Endodermal cell (in vitro differentiated cells): ENCODE data around the gene ALCAM. TPM values are rescaled to one million over a fixed set of nuclear protein-coding genes. Genes with fewer than 3 reads are reported as not detected.

Experiments used
- DNase-seq: peaks from one replicate; pipeline ENCODE4 v3.0.0-alpha.2; 2017
- H3K27ac ChIP-seq: 2 replicates; pipeline ENCODE4 v1.5.1; 2013; ENCODE audit warnings: mild to moderate bottlenecking, low read depth, low read length, moderate library complexity
- H3K27me3 ChIP-seq: 2 replicates; pipeline ENCODE4 v1.6.1; 2013; ENCODE audit warnings: mild to moderate bottlenecking, low read length, moderate library complexity; ENCODE audit not compliant: insufficient read depth, control insufficient read depth, poor library complexity, severe bottlenecking
- H3K36me3 ChIP-seq: 2 replicates; pipeline ENCODE4 v1.7.0; 2013; ENCODE audit warnings: mild to moderate bottlenecking, low read length, moderate library complexity; ENCODE audit not compliant: control insufficient read depth, insufficient read depth
- H3K4me1 ChIP-seq: one replicate; pipeline ENCODE4 v1.7.0; 2013; ENCODE audit warnings: low read length; ENCODE audit not compliant: control insufficient read depth, insufficient read depth
- H3K4me3 ChIP-seq: 2 replicates; pipeline ENCODE4 v1.5.1; 2013; ENCODE audit warnings: mild to moderate bottlenecking, low read length, moderate library complexity
- H3K9ac ChIP-seq: 2 replicates; pipeline ENCODE4 v1.6.1; 2013; ENCODE audit warnings: mild to moderate bottlenecking, low read length, moderate library complexity; ENCODE audit not compliant: poor library complexity, severe bottlenecking; ENCODE audit errors: extremely low read depth
- H3K9me3 ChIP-seq: 2 replicates; pipeline ENCODE4 v1.6.1; 2013; ENCODE audit warnings: mild to moderate bottlenecking, low read length, moderate library complexity; ENCODE audit not compliant: control insufficient read depth
- H3K27ac Mint-ChIP-seq: 2 replicates; pipeline ENCODE4 v1.8.0; 2020; ENCODE audit warnings: mixed read lengths
- H3K27me3 Mint-ChIP-seq: 2 replicates; pipeline ENCODE4 v1.8.0; 2021; ENCODE audit warnings: mild to moderate bottlenecking, mixed read lengths; ENCODE audit not compliant: insufficient read depth
- H3K36me3 Mint-ChIP-seq: 2 replicates; pipeline ENCODE4 v1.8.0; 2020; ENCODE audit warnings: low read depth, mixed read lengths
- H3K4me1 Mint-ChIP-seq: 2 replicates; pipeline ENCODE4 v1.8.0; 2020; ENCODE audit warnings: mixed read lengths
- H3K4me3 Mint-ChIP-seq: 2 replicates; pipeline ENCODE4 v1.8.0; 2020; ENCODE audit warnings: mild to moderate bottlenecking, moderate library complexity, mixed read lengths
- H3K9me3 Mint-ChIP-seq: 2 replicates; pipeline ENCODE4 v1.8.0; 2020; ENCODE audit warnings: mild to moderate bottlenecking, mixed read lengths
- WGBS, 2 experiments: methylation state at CpG; one replicate each; pipeline versions ENCODE4 v1.1.5 to v1.1.7; 2013; ENCODE audit warnings: missing lambda C conversion rate in 2 of 2, mixed read lengths in 1 of 2; ENCODE audit not compliant: insufficient coverage in 1 of 2, insufficient read length in 1 of 2; 5-methylcytosine and 5-hydroxymethylcytosine counted together
- total RNA-seq, 2 donors: library from RNA; stranded (reverse); fragmentation: NEBNext Ultra II Directional in 1 of 2; extraction: Animal tissue kit (Norgen Biotek cat#: 25700) in 1 of 2; gene quantifications; 2 replicates in 1 of 2; 3 replicates in 1 of 2; pipeline ENCODE4 v1.2.1, GENCODE V29; 2021
- TF ChIP-seq, protein P1 (sequence below): fragments of 200-600 bp; sonication (generic); conservative IDR thresholded peaks from 2 replicates; pipeline ENCODE4 v1.5.0; 2021; ENCODE audit warnings: antibody characterized with exemption, mild to moderate bottlenecking

ALCAM gene
- total RNA-seq, 2 donors from 2014 or later, result 19.3 to 36.5 TPM

DNA sequence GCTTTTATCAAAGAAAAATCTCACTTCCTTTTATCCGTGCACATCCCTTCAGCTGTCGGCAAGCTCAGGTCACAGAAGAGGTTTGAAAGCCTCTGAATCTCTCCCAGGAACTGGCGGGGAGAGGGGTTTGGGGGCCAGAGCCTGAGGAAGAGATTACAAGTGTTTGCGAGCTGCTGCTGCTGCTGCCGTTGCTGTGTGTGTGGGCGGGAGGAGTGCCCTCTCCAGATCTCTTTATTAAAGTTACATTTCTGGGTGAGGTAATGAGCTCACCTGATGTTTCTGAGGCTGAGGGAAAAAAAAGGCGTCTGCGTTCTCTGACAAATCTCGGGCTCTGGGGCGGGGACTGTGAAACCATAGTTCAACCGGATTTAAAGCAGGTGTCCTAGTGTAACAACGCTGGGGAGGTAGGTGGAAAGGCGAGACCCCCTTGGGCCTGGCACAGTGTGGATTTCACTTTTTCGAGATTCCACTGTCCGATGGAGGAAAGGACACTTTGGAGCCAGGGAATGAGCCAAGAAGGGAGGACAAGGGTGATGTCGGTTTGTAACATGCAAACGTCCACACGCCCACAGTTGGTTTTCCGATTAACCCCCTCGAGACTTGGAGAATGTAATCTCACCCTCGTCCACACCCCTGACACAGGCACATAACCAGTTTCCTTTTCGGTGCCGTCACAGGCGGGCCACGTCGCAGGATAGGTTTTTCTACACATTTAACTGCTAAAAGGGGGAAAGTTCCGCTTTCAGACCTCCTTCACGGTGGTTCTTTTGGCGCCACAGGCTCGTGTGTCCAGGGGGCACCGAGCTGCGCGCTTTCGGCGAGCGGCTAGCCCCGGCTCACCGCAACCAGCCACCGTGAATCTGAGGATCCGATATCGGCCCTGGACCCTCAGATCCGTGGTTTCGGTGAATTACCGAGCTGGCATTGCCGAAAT is 2.1 kb downstream of the ALCAM start:
- Histone ChIP-seq H3K27ac (no peak overlapping the region), H3K9ac (peak overlapping the region; percentile 67), H3K4me3 (peak overlapping the region; percentile 91), H3K27me3 (peaks cover 12% of the 10 kb centered on the region), H3K9me3 (no peaks in the 10 kb centered on the region), H3K4me1 (no peaks in the 10 kb centered on the region), H3K36me3 (no peaks in the 10 kb centered on the region)
- Mint-ChIP-seq H3K4me1 (peaks cover 13% of the 10 kb centered on the region), H3K4me3 (peak overlapping the region; percentile 72), H3K27me3 (peaks cover 46% of the 10 kb centered on the region), H3K36me3 (no peaks in the 10 kb centered on the region), H3K27ac (peak overlapping the region; percentile 83), H3K9me3 (no peaks in the 10 kb centered on the region)
- TF ChIP-seq, protein P1, sequence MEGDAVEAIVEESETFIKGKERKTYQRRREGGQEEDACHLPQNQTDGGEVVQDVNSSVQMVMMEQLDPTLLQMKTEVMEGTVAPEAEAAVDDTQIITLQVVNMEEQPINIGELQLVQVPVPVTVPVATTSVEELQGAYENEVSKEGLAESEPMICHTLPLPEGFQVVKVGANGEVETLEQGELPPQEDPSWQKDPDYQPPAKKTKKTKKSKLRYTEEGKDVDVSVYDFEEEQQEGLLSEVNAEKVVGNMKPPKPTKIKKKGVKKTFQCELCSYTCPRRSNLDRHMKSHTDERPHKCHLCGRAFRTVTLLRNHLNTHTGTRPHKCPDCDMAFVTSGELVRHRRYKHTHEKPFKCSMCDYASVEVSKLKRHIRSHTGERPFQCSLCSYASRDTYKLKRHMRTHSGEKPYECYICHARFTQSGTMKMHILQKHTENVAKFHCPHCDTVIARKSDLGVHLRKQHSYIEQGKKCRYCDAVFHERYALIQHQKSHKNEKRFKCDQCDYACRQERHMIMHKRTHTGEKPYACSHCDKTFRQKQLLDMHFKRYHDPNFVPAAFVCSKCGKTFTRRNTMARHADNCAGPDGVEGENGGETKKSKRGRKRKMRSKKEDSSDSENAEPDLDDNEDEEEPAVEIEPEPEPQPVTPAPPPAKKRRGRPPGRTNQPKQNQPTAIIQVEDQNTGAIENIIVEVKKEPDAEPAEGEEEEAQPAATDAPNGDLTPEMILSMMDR, result no peak
- peak; percentile 73 for DNase-seq
- WGBS, 2 experiments, result 0 to 1% methylated on average over 19 to 45 of the region's 45 CpGs

DNA sequence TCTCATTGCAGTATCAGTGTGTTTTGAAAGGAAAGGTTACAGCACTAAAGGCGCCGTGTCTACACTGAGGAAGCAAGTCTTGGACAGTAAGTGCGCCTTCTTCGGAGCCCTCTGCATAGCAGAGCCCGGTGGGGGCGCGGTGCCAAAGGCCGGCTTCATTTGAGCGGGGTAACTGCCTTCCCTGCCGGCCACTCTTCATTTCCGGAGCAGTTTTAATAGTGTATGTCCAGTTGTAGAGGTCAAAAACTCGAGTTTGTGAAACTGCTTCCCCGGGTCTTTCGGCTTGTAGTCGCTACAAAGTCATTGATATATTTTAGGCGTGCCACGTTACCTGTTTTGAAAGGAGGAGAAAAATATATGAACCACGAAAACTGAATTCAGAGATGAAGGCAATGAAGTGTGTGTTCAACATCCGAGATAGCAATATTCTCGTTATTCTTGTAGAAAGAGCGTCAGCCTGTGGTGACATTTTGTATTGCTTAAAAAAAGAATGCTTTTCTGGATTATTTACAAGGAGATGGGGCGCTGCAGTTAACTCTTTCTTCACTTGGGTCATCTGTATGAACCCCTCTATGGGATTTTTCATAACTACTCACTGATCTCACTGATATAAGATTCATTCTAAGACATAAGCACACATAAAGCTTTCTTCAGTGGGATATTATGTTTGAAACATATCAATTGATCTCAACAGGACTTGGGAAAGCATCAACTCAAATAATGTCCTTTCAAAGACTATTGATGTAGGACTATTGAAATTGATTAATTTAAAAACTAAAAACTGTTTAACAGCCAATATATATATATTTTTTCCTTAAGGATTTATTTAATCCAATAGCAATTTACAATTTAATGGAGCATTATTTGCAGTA is 3.0 kb downstream of the ALCAM start:
- Histone ChIP-seq H3K9me3 (no peaks in the 10 kb centered on the region), H3K27me3 (peaks cover 11% of the 10 kb centered on the region), H3K9ac (peak overlapping the region; percentile 67), H3K4me1 (no peaks in the 10 kb centered on the region), H3K27ac (no peak overlapping the region), H3K4me3 (peak overlapping the region; percentile 91), H3K36me3 (no peaks in the 10 kb centered on the region)
- Mint-ChIP-seq H3K27ac (no peak overlapping the region), H3K9me3 (no peaks in the 10 kb centered on the region), H3K4me3 (peak overlapping the region; percentile 72), H3K36me3 (no peaks in the 10 kb centered on the region), H3K27me3 (peaks cover 39% of the 10 kb centered on the region), H3K4me1 (peaks cover 13% of the 10 kb centered on the region)
- DNase-seq, result peak; percentile 78
- 0 to 2% methylated on average over 15 to 22 of the region's 22 CpGs for WGBS, 2 experiments
- TF ChIP-seq, protein P1, result peak; percentile 59

DNA sequence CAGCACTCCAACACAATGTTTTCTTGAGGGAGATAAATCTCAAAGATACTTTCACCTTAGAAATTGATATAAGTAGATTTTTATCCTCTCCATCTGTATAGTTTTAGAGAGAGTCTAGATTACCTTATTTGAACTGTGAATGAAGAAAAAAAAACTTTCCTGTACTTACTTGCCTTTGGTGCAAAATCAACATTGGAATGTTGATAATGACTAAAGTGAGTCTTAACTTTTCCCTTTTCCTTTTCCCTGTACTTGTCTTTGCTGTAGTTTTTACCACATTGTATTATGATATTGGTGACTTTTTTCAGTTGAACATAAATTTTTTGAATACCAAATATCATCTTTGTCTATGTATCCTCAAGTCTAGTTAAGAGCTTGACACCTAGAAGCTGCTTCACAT is 6.7 kb downstream of the ALCAM start:
- no peak overlapping the region for H3K9ac ChIP-seq
- Mint-ChIP-seq H3K36me3 (no peaks in the 10 kb centered on the region), H3K4me1 (peaks cover 11% of the 10 kb centered on the region), H3K27me3 (peaks cover 24% of the 10 kb centered on the region), H3K27ac (no peak overlapping the region), H3K4me3 (no peak overlapping the region), H3K9me3 (no peaks in the 10 kb centered on the region)
- H3K36me3 ChIP-seq, result no peaks in the 10 kb centered on the region
- DNase-seq, result no peak
- no peaks in the 10 kb centered on the region for H3K9me3 ChIP-seq
- no peak overlapping the region for H3K4me3 ChIP-seq
- TF ChIP-seq, protein P1, result no peak
- no peak overlapping the region for H3K27ac ChIP-seq
- H3K27me3 ChIP-seq, result no peaks in the 10 kb centered on the region
- H3K4me1 ChIP-seq, result peaks cover 5% of the 10 kb centered on the region
